Measurements from ENCODE around the gene PPM1H. TPM values are rescaled to one million over a fixed set of nuclear protein-coding genes. Genes with fewer than 3 reads are reported as not detected.

Gene PPM1H
- total RNA-seq, 1 experiment from 2014 or later = 8.5 TPM

Other genes with a start within 250 kb of the PPM1H start
- gene AVPR1A, start 216.1 kb upstream of the PPM1H start, total RNA-seq (2014; rRNA removed; shearing (Covaris generic)) = 0.06 and 0.21 TPM in 2 replicates

Data from SJSA1 (cell line).